BJ (cell line): ENCODE measurements around the gene GSTO1. TPM values are rescaled to one million over a fixed set of nuclear protein-coding genes. Genes with fewer than 3 reads are reported as not detected.

Experiments used
- CTCF ChIA-PET: fragments of 350-600 bp; formaldehyde crosslinking; extraction: SDS; loops from one replicate; lab custom pipeline; 2021; ENCODE audit warnings: antibody characterized with exemption, inconsistent platforms; lab: Yijun Ruan, JAX
- POLR2A ChIA-PET: fragments of 300-600 bp; sonication (Branson Sonifier 250); formaldehyde crosslinking; extraction: SDS; loops from one replicate; lab custom pipeline; 2021; ENCODE audit warnings: antibody characterized with exemption; lab: Charles Lee
- DNase-seq: peaks from one replicate; pipeline ENCODE4 v3.0.0-alpha.2; 2011; ENCODE audit warnings: low read depth
- H3K27me3 ChIP-seq: 2 replicates; pipeline ENCODE4 v1.6.0; 2011; ENCODE audit warnings: low read length; ENCODE audit not compliant: control insufficient read depth, insufficient read depth
- H3K36me3 ChIP-seq: 2 replicates; pipeline ENCODE4 v1.5.1; 2011; ENCODE audit warnings: low read length; ENCODE audit not compliant: control insufficient read depth, insufficient read depth
- H3K4me3 ChIP-seq: 2 replicates; pipeline ENCODE4 v1.5.1; 2011; ENCODE audit warnings: low read depth, mild to moderate bottlenecking, control low read depth, low read length
- polyA plus RNA-seq: library from polyadenylated mRNA; depleted of rRNA; stranded (reverse); fragments of >200 nt; gene quantifications from 2 replicates; pipeline ENCODE4 v1.2.3, GENCODE V29; 2011
- TF ChIP-seq, protein P1 (sequence below): IDR thresholded peaks from 2 replicates; pipeline ENCODE4 v1.5.1; 2011; ENCODE audit warnings: low read depth, mild to moderate bottlenecking, control low read depth, inconsistent platforms, low read length, moderate library complexity; ENCODE audit not compliant: insufficient read depth

GSTO1 gene
- polyA plus RNA-seq, 1 experiment = 79.3 TPM

DNA sequence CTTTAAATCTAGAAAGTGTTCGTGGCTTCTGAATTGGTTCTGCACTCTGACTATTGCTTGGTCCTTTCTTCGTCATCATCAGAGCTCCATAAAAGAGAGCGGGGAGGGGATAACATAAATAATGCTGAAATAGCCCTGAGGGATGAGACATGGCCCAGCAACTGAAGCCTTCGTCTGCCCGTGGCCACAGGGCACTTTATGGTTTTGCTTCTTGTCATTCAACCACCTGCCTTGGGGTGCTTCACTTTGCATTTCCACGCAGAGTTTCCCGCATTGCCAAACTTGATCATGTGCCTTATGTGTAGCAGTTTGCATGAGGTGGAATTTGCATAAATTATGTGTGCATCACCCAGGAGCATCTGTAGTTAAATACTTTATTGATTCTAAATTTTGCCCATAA, 30.2 kb downstream of the GSTO1 start:
- H3K27me3 ChIP-seq = no peaks in the 10 kb centered on the region
- DNase-seq = no peak
- H3K4me3 ChIP-seq = no peak overlapping the region
- CTCF ChIA-PET = interaction anchor here (0.6 to 12.9 kb wide), 4 partner anchors 8 to 240 kb away, joined by 3 to 259 read pairs (median 78); partner anchors contain the start of gene CFAP58
- POLR2A ChIA-PET = no interaction called here
- TF ChIP-seq, protein P1, sequence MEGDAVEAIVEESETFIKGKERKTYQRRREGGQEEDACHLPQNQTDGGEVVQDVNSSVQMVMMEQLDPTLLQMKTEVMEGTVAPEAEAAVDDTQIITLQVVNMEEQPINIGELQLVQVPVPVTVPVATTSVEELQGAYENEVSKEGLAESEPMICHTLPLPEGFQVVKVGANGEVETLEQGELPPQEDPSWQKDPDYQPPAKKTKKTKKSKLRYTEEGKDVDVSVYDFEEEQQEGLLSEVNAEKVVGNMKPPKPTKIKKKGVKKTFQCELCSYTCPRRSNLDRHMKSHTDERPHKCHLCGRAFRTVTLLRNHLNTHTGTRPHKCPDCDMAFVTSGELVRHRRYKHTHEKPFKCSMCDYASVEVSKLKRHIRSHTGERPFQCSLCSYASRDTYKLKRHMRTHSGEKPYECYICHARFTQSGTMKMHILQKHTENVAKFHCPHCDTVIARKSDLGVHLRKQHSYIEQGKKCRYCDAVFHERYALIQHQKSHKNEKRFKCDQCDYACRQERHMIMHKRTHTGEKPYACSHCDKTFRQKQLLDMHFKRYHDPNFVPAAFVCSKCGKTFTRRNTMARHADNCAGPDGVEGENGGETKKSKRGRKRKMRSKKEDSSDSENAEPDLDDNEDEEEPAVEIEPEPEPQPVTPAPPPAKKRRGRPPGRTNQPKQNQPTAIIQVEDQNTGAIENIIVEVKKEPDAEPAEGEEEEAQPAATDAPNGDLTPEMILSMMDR = no peak
- H3K36me3 ChIP-seq = no peaks in the 10 kb centered on the region

DNA sequence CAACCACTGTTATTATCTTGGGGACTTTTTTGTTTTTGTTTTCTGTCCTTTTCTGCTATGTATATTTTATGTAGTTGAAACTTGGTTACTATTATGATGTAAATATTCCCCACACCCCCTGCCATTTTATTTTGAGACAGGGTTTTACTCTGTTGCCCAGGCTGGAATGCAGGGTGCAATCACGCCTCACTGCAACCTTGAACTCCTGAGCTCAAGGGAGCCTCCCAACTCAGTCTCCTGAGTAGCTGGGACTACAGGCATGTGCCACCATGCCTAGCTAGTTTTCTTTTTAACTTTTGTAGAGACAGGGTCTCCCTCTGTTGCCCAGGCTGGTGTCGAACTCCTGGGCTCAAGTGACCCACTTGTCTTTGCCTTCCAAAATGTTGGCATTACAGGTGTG, 32.2 kb downstream of the GSTO1 start:
- no peaks in the 10 kb centered on the region for H3K36me3 ChIP-seq
- ChIA-PET POLR2A (no interaction called here), CTCF (interaction anchor here (11.7 to 12.9 kb wide), 2 partner anchors 10 to 63 kb away, joined by 154 to 259 read pairs; partner anchors contain the start of gene CFAP58)
- TF ChIP-seq, protein P1 = no peak
- DNase-seq = no peak
- H3K4me3 ChIP-seq = no peak overlapping the region
- no peaks in the 10 kb centered on the region for H3K27me3 ChIP-seq

DNA sequence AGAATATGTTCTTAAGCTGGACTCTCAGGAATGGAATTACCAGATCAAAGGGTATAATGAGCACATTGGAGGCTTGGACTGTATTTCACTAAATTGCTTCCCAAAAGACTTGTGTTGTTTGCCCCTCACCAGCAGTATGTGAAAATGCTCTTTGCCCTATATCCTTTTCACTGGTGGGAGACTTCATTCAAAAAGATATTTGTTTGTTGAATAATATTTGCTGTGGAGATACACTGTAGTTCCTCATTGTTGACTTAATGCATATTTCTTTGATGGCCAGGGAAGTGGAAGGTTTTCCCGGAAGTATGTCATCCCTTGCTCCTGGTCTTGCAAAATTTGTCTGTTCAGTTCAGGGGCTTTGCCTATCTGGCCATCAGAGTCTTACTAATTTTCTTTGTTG, 33.7 kb downstream of the GSTO1 start:
- Histone ChIP-seq H3K27me3 (no peaks in the 10 kb centered on the region), H3K4me3 (no peak overlapping the region), H3K36me3 (no peaks in the 10 kb centered on the region)
- TF ChIP-seq, protein P1 = no peak
- DNase-seq = no peak
- ChIA-PET CTCF (interaction anchor here (11.7 to 12.9 kb wide), 2 partner anchors 11 to 62 kb away, joined by 154 to 259 read pairs; partner anchors contain the start of gene CFAP58), POLR2A (no interaction called here)

DNA sequence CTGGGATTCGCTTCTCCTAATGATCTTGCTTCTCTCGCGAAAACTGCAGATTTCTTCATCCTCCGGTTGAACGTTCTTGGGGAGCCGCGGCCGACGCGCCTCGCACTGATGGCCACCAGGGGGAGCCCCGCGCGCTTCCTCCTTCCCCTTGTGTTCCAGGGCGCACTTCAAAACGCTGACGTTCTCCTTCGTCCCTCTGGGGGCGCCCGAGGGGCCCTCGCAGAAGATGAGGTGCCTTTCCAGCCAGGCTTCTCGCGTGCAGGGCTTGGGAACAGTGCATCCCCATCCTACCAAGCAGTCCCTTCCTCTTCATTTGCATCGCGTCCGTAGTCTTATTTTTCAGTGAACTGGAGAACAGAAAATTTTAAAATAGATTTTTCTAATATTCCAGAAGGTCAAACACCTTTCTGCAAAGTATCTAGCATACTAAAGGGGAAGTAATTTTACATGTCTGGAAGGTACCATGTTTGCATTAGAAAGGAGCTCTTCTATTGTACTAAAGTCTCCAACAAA, 36.8 kb downstream of the GSTO1 start:
- ChIA-PET CTCF (interaction anchor here (0.5 to 12.9 kb wide), 24 partner anchors 9 to 331 kb away, joined by 3 to 259 read pairs (median 7); partner anchors contain the start of genes CFAP58 and ITPRIP), POLR2A (no interaction called here)
- DNase-seq = no peak

DNA sequence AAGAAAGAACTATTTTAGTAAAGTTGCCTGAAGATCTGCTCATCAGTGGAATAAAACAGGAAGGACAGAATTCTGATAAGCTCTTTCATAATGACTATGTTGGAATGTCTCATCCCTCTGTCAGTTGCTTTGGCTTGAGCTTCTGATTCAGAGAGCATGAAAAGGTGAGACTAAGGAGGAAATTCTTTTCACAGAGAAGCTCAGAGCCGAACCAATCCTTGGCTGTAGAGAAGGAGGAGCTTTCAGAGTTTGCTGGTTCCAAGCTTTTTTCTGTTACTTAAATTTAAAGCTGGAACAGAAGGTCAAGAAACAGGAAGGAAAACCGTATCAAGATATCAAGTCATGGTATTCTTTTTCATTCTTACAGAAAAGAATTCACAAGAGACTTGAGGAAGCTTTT, 38.3 kb downstream of the GSTO1 start:
- TF ChIP-seq, protein P1 = no peak
- no peaks in the 10 kb centered on the region for H3K36me3 ChIP-seq
- H3K27me3 ChIP-seq = no peaks in the 10 kb centered on the region
- peak; percentile 25 for DNase-seq
- POLR2A ChIA-PET = no interaction called here
- H3K4me3 ChIP-seq = no peak overlapping the region
- CTCF ChIA-PET = interaction anchor here (0.9 to 12.9 kb wide), 10 partner anchors 12 to 246 kb away, joined by 3 to 259 read pairs (median 20); partner anchors contain the start of genes CFAP58 and ITPRIP

More for the DNA sequence above, 36.8 kb downstream of the GSTO1 start:
- Histone ChIP-seq H3K4me3 (no peak overlapping the region), H3K36me3 (no peaks in the 10 kb centered on the region), H3K27me3 (no peaks in the 10 kb centered on the region)
- TF ChIP-seq, protein P1 = peak; percentile 100
